GM19395 (cell line): ENCODE data around the gene CLIC3.
"Not testable (repeated sequence)": the region's sequence is repeated elsewhere in the genome, so short reads cannot be mapped to it uniquely, and the experiment has no call there.

Experiments used
- ATAC-seq: cut with Tn5 transposase; IDR thresholded peaks from one replicate; pipeline ENCODE4 v1.9.1; 2021; ENCODE audit warnings: mild to moderate bottlenecking, moderate library complexity; ENCODE audit not compliant: unreplicated experiment

The CLIC3 gene

GRCh38 chr9:136996361-136997292, at the start of gene CLIC3:
Gene CLIC3, minus strand, starts transcription at chr9:136996568. Its CDS starts 25 bp downstream, at chr9:136996543.
- no peak for ATAC-seq

GRCh38 chr9:137045294-137046087, 49.1 kb upstream of the CLIC3 start:
- ATAC-seq, result no peak

- no peak for ATAC-seq
Observed at GRCh38 chr9:137044502-137045177, 48.3 kb upstream of the CLIC3 start.

GRCh38 chr9:137044037-137044436, 47.7 kb upstream of the CLIC3 start:
- no peak for ATAC-seq

- ATAC-seq, result no peak
Observed at GRCh38 chr9:137042751-137043727, 46.7 kb upstream of the CLIC3 start.

- no peak for ATAC-seq
Observed at GRCh38 chr9:137041124-137041523, 44.8 kb upstream of the CLIC3 start.

GRCh38 chr9:137040568-137040967, 44.2 kb upstream of the CLIC3 start:
- ATAC-seq, result no peak

- ATAC-seq, result no peak
Observed at GRCh38 chr9:137039611-137040366, 43.4 kb upstream of the CLIC3 start.

GRCh38 chr9:137038916-137039315, 42.5 kb upstream of the CLIC3 start:
- no peak for ATAC-seq

GRCh38 chr9:137037483-137037882, 41.1 kb upstream of the CLIC3 start:
- ATAC-seq, result no peak

GRCh38 chr9:137037035-137037434, 40.7 kb upstream of the CLIC3 start:
- ATAC-seq, result no peak

GRCh38 chr9:137035937-137036336, 39.6 kb upstream of the CLIC3 start:
- ATAC-seq, result no peak

- no peak for ATAC-seq
Observed at GRCh38 chr9:137035507-137035834, 39.1 kb upstream of the CLIC3 start.

- no peak for ATAC-seq
Observed at GRCh38 chr9:137034709-137035506, 38.5 kb upstream of the CLIC3 start.

- ATAC-seq, result no peak
Observed at GRCh38 chr9:137034039-137034708, 37.8 kb upstream of the CLIC3 start.

- ATAC-seq, result not testable (repeated sequence)
Observed at GRCh38 chr9:137033481-137033880, 37.1 kb upstream of the CLIC3 start.

GRCh38 chr9:137032858-137033257, 36.5 kb upstream of the CLIC3 start:
- ATAC-seq, result no peak
